Endothelial cell (in vitro differentiated cells): ENCODE data around the gene RHBDF2. TPM values are rescaled to one million over a fixed set of nuclear protein-coding genes. Genes with fewer than 3 reads are reported as not detected.

ENCODE experiments used
- DNase-seq: peaks from one replicate; pipeline ENCODE4 v3.0.0; 2021; ENCODE audit warnings: low spot score
- H3K27ac Mint-ChIP-seq: one replicate; pipeline ENCODE4 v1.8.0; 2021; ENCODE audit warnings: mixed read lengths, inconsistent platforms; ENCODE audit not compliant: unreplicated experiment
- H3K27me3 Mint-ChIP-seq: one replicate; pipeline ENCODE4 v1.8.0; 2021; ENCODE audit warnings: mild to moderate bottlenecking, moderate library complexity, mixed read lengths, inconsistent platforms; ENCODE audit not compliant: unreplicated experiment
- H3K36me3 Mint-ChIP-seq: one replicate; pipeline ENCODE4 v1.8.0; 2021; ENCODE audit warnings: mild to moderate bottlenecking, low read depth, mixed read lengths, inconsistent platforms; ENCODE audit not compliant: unreplicated experiment
- H3K4me1 Mint-ChIP-seq: one replicate; pipeline ENCODE4 v1.8.0; 2021; ENCODE audit warnings: mild to moderate bottlenecking, mixed read lengths, inconsistent platforms; ENCODE audit not compliant: unreplicated experiment
- H3K4me3 Mint-ChIP-seq: one replicate; pipeline ENCODE4 v1.8.0; 2021; ENCODE audit warnings: mild to moderate bottlenecking, mixed read lengths, inconsistent platforms; ENCODE audit not compliant: unreplicated experiment
- H3K9me3 Mint-ChIP-seq: one replicate; pipeline ENCODE4 v1.8.0; 2021; ENCODE audit warnings: mixed read lengths, inconsistent platforms; ENCODE audit not compliant: unreplicated experiment
- CTCF ChIP-seq: fragments of 200-600 bp; sonication (generic); IDR thresholded peaks from one replicate; pipeline ENCODE4 v1.5.0; 2021; ENCODE audit warnings: antibody characterized with exemption; ENCODE audit not compliant: unreplicated experiment
- total RNA-seq: library from RNA; stranded (reverse); fragmentation: NEBNext Ultra II Directional; extraction: Animal tissue kit (Norgen Biotek cat#: 25700); gene quantifications from one replicate; pipeline ENCODE4 v1.2.1, GENCODE V29; 2021; ENCODE audit not compliant: unreplicated experiment

The RHBDF2 gene
- total RNA-seq, 1 donor from 2014 or later = 39.3 TPM

GRCh38 chr17:76538281-76538931 lies 37.2 kb upstream of the RHBDF2 start:
- Mint-ChIP-seq H3K9me3 (no peaks in the 10 kb centered on the region), H3K4me1 (peaks cover 9% of the 10 kb centered on the region), H3K27ac (no peak overlapping the region), H3K36me3 (no peaks in the 10 kb centered on the region), H3K4me3 (peak overlapping the region; percentile 65), H3K27me3 (peaks cover 9% of the 10 kb centered on the region)
- no peak for DNase-seq
- no peak for TF ChIP-seq CTCF

- Mint-ChIP-seq H3K27ac (no peak within 1 kb of the TSS), H3K9me3 (no peaks in the 10 kb centered on the region), H3K36me3 (no peaks in the 10 kb centered on the region), H3K4me3 (peak within 1 kb of the TSS; percentile 27), H3K4me1 (peaks cover 9% of the 10 kb centered on the region), H3K27me3 (peaks cover 11% of the 10 kb centered on the region)
- DNase-seq = no peak
- no peak for TF ChIP-seq CTCF
These were observed 36.5 kb upstream of the RHBDF2 start, which contains the start of gene CYGB for GRCh38 chr17:76537578-76538280. CYGB (minus strand) TSS chr17:76537709; CDS start chr17:76537542, 167 bp downstream.

- no peak overlapping the region for H3K4me3 Mint-ChIP-seq
These were observed 36.0 kb upstream of the RHBDF2 start for GRCh38 chr17:76537288-76537577.

GRCh38 chr17:76536511-76537287 lies 35.5 kb upstream of the RHBDF2 start:
- no peak for DNase-seq
- peak overlapping the region; percentile 27 for H3K4me3 Mint-ChIP-seq
- H3K9me3 Mint-ChIP-seq = no peaks in the 10 kb centered on the region
- no peak for TF ChIP-seq CTCF
- peaks cover 14% of the 10 kb centered on the region for H3K27me3 Mint-ChIP-seq
- peaks cover 15% of the 10 kb centered on the region for H3K4me1 Mint-ChIP-seq
- H3K27ac Mint-ChIP-seq = no peak overlapping the region
- no peaks in the 10 kb centered on the region for H3K36me3 Mint-ChIP-seq

More at GRCh38 chr17:76537288-76537577, 36.0 kb upstream of the RHBDF2 start:
- H3K27me3 Mint-ChIP-seq = peaks cover 10% of the 10 kb centered on the region
- peaks cover 10% of the 10 kb centered on the region for H3K4me1 Mint-ChIP-seq
- H3K36me3 Mint-ChIP-seq = no peaks in the 10 kb centered on the region
- H3K9me3 Mint-ChIP-seq = no peaks in the 10 kb centered on the region
- no peak overlapping the region for H3K27ac Mint-ChIP-seq
- TF ChIP-seq CTCF = no peak
- no peak for DNase-seq
